ENCODE results near the gene VPS18.

DNA sequence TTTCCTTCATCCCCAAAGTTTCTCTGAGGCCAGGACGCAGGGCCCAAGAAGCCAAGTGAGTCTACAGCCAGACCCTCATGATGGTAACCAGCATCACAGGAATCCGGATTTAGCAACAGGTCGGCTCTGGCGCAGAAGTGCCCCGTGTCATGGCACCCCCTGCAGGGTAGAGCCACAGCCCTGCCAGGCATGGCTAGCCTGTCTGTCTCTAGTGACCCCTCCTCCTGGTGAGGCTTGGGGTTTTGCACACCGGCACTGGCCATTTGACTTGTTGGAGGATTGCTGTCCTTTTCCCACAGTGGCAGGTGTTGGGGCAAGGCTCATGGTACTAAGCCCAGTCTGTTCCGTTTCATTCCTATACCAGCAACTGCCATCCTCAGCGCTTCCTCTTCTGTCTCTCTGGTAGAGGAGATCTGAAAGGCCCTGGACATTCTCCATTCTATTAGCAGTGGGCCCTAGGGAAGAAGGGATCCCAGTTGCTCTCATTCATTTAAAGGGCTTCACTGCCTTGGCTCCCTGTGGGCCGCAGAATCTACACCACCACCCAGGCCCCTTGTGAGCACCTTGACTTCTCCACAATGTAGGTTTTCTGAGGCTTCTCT, 49.6 kb downstream of the VPS18 start:
- no peak for TF ChIP-seq POLR2A (IDR thresholded peaks at IDR 0.05)
- TF ChIP-seq, protein P1, sequence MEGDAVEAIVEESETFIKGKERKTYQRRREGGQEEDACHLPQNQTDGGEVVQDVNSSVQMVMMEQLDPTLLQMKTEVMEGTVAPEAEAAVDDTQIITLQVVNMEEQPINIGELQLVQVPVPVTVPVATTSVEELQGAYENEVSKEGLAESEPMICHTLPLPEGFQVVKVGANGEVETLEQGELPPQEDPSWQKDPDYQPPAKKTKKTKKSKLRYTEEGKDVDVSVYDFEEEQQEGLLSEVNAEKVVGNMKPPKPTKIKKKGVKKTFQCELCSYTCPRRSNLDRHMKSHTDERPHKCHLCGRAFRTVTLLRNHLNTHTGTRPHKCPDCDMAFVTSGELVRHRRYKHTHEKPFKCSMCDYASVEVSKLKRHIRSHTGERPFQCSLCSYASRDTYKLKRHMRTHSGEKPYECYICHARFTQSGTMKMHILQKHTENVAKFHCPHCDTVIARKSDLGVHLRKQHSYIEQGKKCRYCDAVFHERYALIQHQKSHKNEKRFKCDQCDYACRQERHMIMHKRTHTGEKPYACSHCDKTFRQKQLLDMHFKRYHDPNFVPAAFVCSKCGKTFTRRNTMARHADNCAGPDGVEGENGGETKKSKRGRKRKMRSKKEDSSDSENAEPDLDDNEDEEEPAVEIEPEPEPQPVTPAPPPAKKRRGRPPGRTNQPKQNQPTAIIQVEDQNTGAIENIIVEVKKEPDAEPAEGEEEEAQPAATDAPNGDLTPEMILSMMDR (IDR thresholded peaks at IDR 0.05): no peak

Measured in Peyer's patch (tissue), 4 donors.